HEK293 (cell line): ENCODE results near the gene ATF6.

ENCODE experiments used
- CTCF ChIA-PET: fragments of 350-600 bp; formaldehyde crosslinking; extraction: SDS; loops from one replicate; lab custom pipeline; 2021; ENCODE audit warnings: antibody characterized with exemption; lab: Yijun Ruan, JAX
- POLR2A ChIA-PET: fragments of 300-600 bp; formaldehyde crosslinking; extraction: SDS; loops from one replicate; lab custom pipeline; 2020; ENCODE audit warnings: antibody characterized with exemption, inconsistent platforms; lab: Yijun Ruan, JAX
- H3K27ac ChIP-seq: fragments of 200-500 bp; sonication (Bioruptor generic); 2 replicates; pipeline ENCODE4 v1.5.1; 2014; ENCODE audit warnings: low read depth, low read length, control low read depth, inconsistent platforms; ENCODE audit errors: extremely low read depth
- H3K36me3 ChIP-seq, 2 experiments: fragments of 200-500 bp in 1 of 2; sonication (Bioruptor generic) in 1 of 2; 1 replicate in 1 of 2; 2 replicates in 1 of 2; pipeline ENCODE4 v1.5.1; 2014 to 2017; ENCODE audit warnings: inconsistent platforms in 2 of 2, low read length in 2 of 2; ENCODE audit not compliant: control insufficient read depth in 2 of 2, insufficient read depth in 1 of 2
- H3K4me1 ChIP-seq: fragments of 200-500 bp; sonication (Bioruptor generic); 2 replicates; pipeline ENCODE4 v1.5.1; 2014; ENCODE audit warnings: mild to moderate bottlenecking, low read length, inconsistent platforms; ENCODE audit not compliant: control insufficient read depth, insufficient read depth
- H3K4me3 ChIP-seq: 2 replicates; pipeline ENCODE4 v1.5.1; 2011; ENCODE audit warnings: low read depth, mild to moderate bottlenecking, control low read depth, low read length, moderate library complexity
- H3K9me3 ChIP-seq: fragments of 200-500 bp; sonication (Bioruptor generic); 2 replicates; pipeline ENCODE4 v1.5.1; 2014; ENCODE audit warnings: low read depth, low read length, inconsistent platforms; ENCODE audit not compliant: control insufficient read depth, insufficient read depth
- BCL11A ChIP-seq: fragments of 450-650 bp; formaldehyde crosslinking; IDR thresholded peaks from 2 replicates; pipeline ENCODE4 v1.5.1; 2016; ENCODE audit warnings: low read depth, missing biosample characterization, missing genetic modification characterization
- ELK4 ChIP-seq: IDR thresholded peaks from 2 replicates; pipeline ENCODE4 v1.6.1; 2011; ENCODE audit warnings: mild to moderate bottlenecking, low read depth, low read length, borderline replicate concordance
- GLI2 ChIP-seq: fragments of 450-650 bp; formaldehyde crosslinking; IDR thresholded peaks from 2 replicates; pipeline ENCODE4; 2017; ENCODE audit warnings: missing biosample characterization, missing genetic modification characterization, low read depth, borderline replicate concordance
- HIC1 ChIP-seq: fragments of 450-650 bp; formaldehyde crosslinking; IDR thresholded peaks from 2 replicates; pipeline ENCODE4 v1.5.1; 2016; ENCODE audit warnings: missing biosample characterization, missing genetic modification characterization
- KLF17 ChIP-seq: fragments of 450-650 bp; formaldehyde crosslinking; IDR thresholded peaks from 2 replicates; pipeline ENCODE4 v1.5.1; 2016; ENCODE audit warnings: missing biosample characterization, missing genetic modification characterization
- REPIN1 ChIP-seq: fragments of 450-650 bp; formaldehyde crosslinking; IDR thresholded peaks from 2 replicates; pipeline ENCODE4 v1.5.1; 2017; ENCODE audit warnings: missing biosample characterization, missing genetic modification characterization, low read depth
- SALL2 ChIP-seq: fragments of 450-650 bp; formaldehyde crosslinking; IDR thresholded peaks from 2 replicates; pipeline ENCODE4 v1.5.0; 2017; ENCODE audit warnings: missing biosample characterization, mild to moderate bottlenecking, missing genetic modification characterization, borderline replicate concordance
- ZBTB7A ChIP-seq: fragments of 450-650 bp; formaldehyde crosslinking; IDR thresholded peaks from 2 replicates; pipeline ENCODE4 v1.5.1; 2016; ENCODE audit warnings: low read depth, missing biosample characterization, missing genetic modification characterization
- ZNF221 ChIP-seq: fragments of 450-650 bp; formaldehyde crosslinking; IDR thresholded peaks from 2 replicates; pipeline ENCODE4 v1.5.1; 2017; ENCODE audit warnings: missing biosample characterization, missing genetic modification characterization, borderline replicate concordance
- ZNF274 ChIP-seq, 2 experiments: fragments of 200-500 bp in 1 of 2; fragments of 450-650 bp in 1 of 2; sonication (Bioruptor generic) in 1 of 2; formaldehyde crosslinking in 1 of 2; IDR thresholded peaks; 2 replicates each; pipeline versions ENCODE4 v1.5.1 to v1.6.1; 2014 to 2016; ENCODE audit warnings: borderline replicate concordance in 1 of 2, inconsistent platforms in 1 of 2, low read length in 1 of 2, missing biosample characterization in 1 of 2, missing genetic modification characterization in 1 of 2
- ZNF280D ChIP-seq: fragments of 450-650 bp; formaldehyde crosslinking; IDR thresholded peaks from 2 replicates; pipeline ENCODE4 v1.5.1; 2016; ENCODE audit warnings: missing biosample characterization, missing genetic modification characterization
- ZNF521 ChIP-seq: fragments of 450-650 bp; formaldehyde crosslinking; IDR thresholded peaks from 2 replicates; pipeline ENCODE4 v1.5.1; 2017; ENCODE audit warnings: missing biosample characterization, mild to moderate bottlenecking, missing genetic modification characterization
- ZNF560 ChIP-seq: fragments of 450-650 bp; formaldehyde crosslinking; IDR thresholded peaks from 2 replicates; pipeline ENCODE4 v1.5.1; 2017; ENCODE audit warnings: missing biosample characterization, missing genetic modification characterization, borderline replicate concordance
- ZNF600 ChIP-seq: fragments of 450-650 bp; formaldehyde crosslinking; IDR thresholded peaks from 2 replicates; pipeline ENCODE4 v1.5.1; 2016; ENCODE audit warnings: missing biosample characterization, missing genetic modification characterization
- ZNF639 ChIP-seq: fragments of 450-650 bp; formaldehyde crosslinking; IDR thresholded peaks from 2 replicates; pipeline ENCODE4 v1.5.1; 2016; ENCODE audit warnings: missing biosample characterization, missing genetic modification characterization
- ZNF670 ChIP-seq: fragments of 450-650 bp; formaldehyde crosslinking; IDR thresholded peaks from 2 replicates; pipeline ENCODE4 v1.5.1; 2016; ENCODE audit warnings: missing biosample characterization, missing genetic modification characterization, low read depth
- ZNF692 ChIP-seq: fragments of 450-650 bp; formaldehyde crosslinking; IDR thresholded peaks from 2 replicates; pipeline ENCODE4 v1.5.1; 2016; ENCODE audit warnings: missing biosample characterization, missing genetic modification characterization
- ZNF777 ChIP-seq: fragments of 450-650 bp; formaldehyde crosslinking; IDR thresholded peaks from 2 replicates; pipeline ENCODE4 v1.5.1; 2017; ENCODE audit warnings: missing biosample characterization, missing genetic modification characterization, borderline replicate concordance

Gene ATF6

GRCh38 chr1:161834967-161835550 lies 68.9 kb downstream of the ATF6 start:
- H3K9me3 ChIP-seq, result no peaks in the 10 kb centered on the region
- ChIA-PET CTCF (no interaction called here), POLR2A (no interaction called here)

GRCh38 chr1:161836018-161836417 lies 69.9 kb downstream of the ATF6 start:
- Histone ChIP-seq H3K4me3 (no peak overlapping the region), H3K27ac (no peak overlapping the region), H3K36me3 (peaks cover 0 to 4% of the 10 kb centered on the region in 2 experiments; a peak in 1 of 3 replicates), H3K4me1 (no peaks in the 10 kb centered on the region), H3K9me3 (no peaks in the 10 kb centered on the region)
- TF ChIP-seq ZNF221 (tag by site-specific recombination) (no peak), REPIN1 (tag by site-specific recombination) (no peak), GLI2 (tag by site-specific recombination) (no peak)
- ChIA-PET CTCF (interaction anchor here (1.6 kb wide), 1 partner anchor 201 kb away, joined by 6 read pairs; no protein-coding TSS in a partner anchor), POLR2A (no interaction called here)

More at GRCh38 chr1:161834967-161835550, 68.9 kb downstream of the ATF6 start:
- Histone ChIP-seq H3K4me1 (no peaks in the 10 kb centered on the region), H3K4me3 (no peak overlapping the region), H3K27ac (no peak overlapping the region), H3K36me3 (peaks cover 0 to under 1% of the 10 kb centered on the region in 2 experiments; a peak in 1 of 3 replicates)
- TF ChIP-seq ZNF670 (tag by site-specific recombination), result no peak
- TF ChIP-seq KLF17, result no peak

GRCh38 chr1:161838362-161838761 lies 72.2 kb downstream of the ATF6 start:
- POLR2A ChIA-PET, result no interaction called here
- TF ChIP-seq ZNF600 (tag by site-specific recombination) (no peak), ZNF777 (tag by site-specific recombination) (no peak), ZBTB7A (no peak), ZNF692 (tag by site-specific recombination) (no peak), BCL11A (no peak), ZNF280D (tag by site-specific recombination) (no peak), HIC1 (tag by site-specific recombination) (no peak), ZNF560 (tag by site-specific recombination) (no peak), ZNF639 (tag by site-specific recombination) (no peak), SALL2 (no peak), ZNF274 (IDR thresholded peaks at IDR 0.05; ENCODE audit: low read length) (no peak), ZNF274 (tag by site-specific recombination; IDR thresholded peaks at IDR 0.05; ENCODE audit: borderline replicate concordance) (no peak), ZNF521 (tag by site-specific recombination) (no peak), ELK4 (no peak)
- CTCF ChIA-PET, result no interaction called here
- H3K4me3 ChIP-seq, result no peak overlapping the region
- H3K4me1 ChIP-seq, result no peaks in the 10 kb centered on the region
- no peaks in the 10 kb centered on the region for H3K9me3 ChIP-seq
- H3K27ac ChIP-seq, result no peak overlapping the region
- H3K36me3 ChIP-seq, result peaks cover 0 to 8% of the 10 kb centered on the region in 2 experiments; a peak in 1 of 3 replicates
